Endothelial cell of umbilical vein (primary cell): ENCODE measurements around the gene FAT2. TPM values are rescaled to one million over a fixed set of nuclear protein-coding genes. Genes with fewer than 3 reads are reported as not detected.

Experiments
- BruUV-seq: library from RNA; stranded (reverse); fragments of 400-500 nt; replicated peaks from 2 replicates; lab custom pipeline; 2021; lab: Mats Ljungman, UMichigan
- CTCF ChIA-PET: fragments of 300-600, 350-600 bp; sonication (Branson Sonifier 250); formaldehyde crosslinking; loops from one replicate; lab custom pipeline; 2021; ENCODE audit warnings: antibody characterized with exemption, inconsistent platforms; lab: Charles Lee
- POLR2A ChIA-PET: fragments of 300-600, 350-600 bp; sonication (Branson Sonifier 250); formaldehyde crosslinking; loops from one replicate; lab custom pipeline; 2021; ENCODE audit warnings: antibody characterized with exemption, inconsistent platforms; lab: Charles Lee
- DNase-seq: peaks from one replicate; pipeline ENCODE4 v3.0.0-alpha.2; 2011; ENCODE audit warnings: low read depth, low spot score
- FAIRE-seq: peaks from 2 replicates; lab custom pipeline; 2011; peaks lifted over from hg19 to GRCh38; lab: Jason Lieb, UNC
- H2AFZ ChIP-seq: 2 replicates; pipeline ENCODE4 v1.6.0; 2012; ENCODE audit warnings: low read depth, low read length, control low read depth, inconsistent platforms
- H3K27ac ChIP-seq: 2 replicates; pipeline ENCODE4 v1.5.1; 2011; ENCODE audit warnings: low read depth, mild to moderate bottlenecking, control low read depth, low read length, moderate library complexity; ENCODE audit not compliant: insufficient read depth
- H3K27me3 ChIP-seq, 2 experiments: 2 replicates each; pipeline versions ENCODE4 v1.6.0 to v1.6.1; 2011; ENCODE audit warnings: low read length in 2 of 2, mixed read lengths in 1 of 2; ENCODE audit not compliant: control insufficient read depth in 2 of 2, insufficient read depth in 2 of 2
- H3K36me3 ChIP-seq, 2 experiments: 2 replicates in 1 of 2; 3 replicates in 1 of 2; pipeline ENCODE4 v1.5.1; 2011; ENCODE audit warnings: low read length in 2 of 2, mild to moderate bottlenecking in 1 of 2, moderate library complexity in 1 of 2; ENCODE audit not compliant: control insufficient read depth in 2 of 2, insufficient read depth in 2 of 2; ENCODE audit errors: extremely low read depth in 1 of 2
- H3K4me1 ChIP-seq: 3 replicates; pipeline ENCODE4 v1.5.1; 2011; ENCODE audit warnings: mild to moderate bottlenecking, low read length; ENCODE audit not compliant: control insufficient read depth, insufficient read depth; ENCODE audit errors: extremely low read depth
- H3K4me2 ChIP-seq: 2 replicates; pipeline ENCODE4 v1.6.1; 2011; ENCODE audit warnings: low read length, control low read depth, mixed read lengths; ENCODE audit not compliant: insufficient read depth
- H3K4me3 ChIP-seq, 3 experiments: fragments of 200-600 bp in 1 of 3; sonication (generic), shearing (Covaris generic) in 1 of 3; replicated peaks in 1 of 3; 2 replicates each; pipeline ENCODE4 v1.5.1; 2011 to 2016; ENCODE audit warnings: control low read depth in 3 of 3, low read length in 3 of 3, mild to moderate bottlenecking in 2 of 3, inconsistent platforms in 1 of 3, low read depth in 1 of 3, moderate library complexity in 1 of 3; ENCODE audit not compliant: insufficient read depth in 1 of 3
- H3K79me2 ChIP-seq: 2 replicates; pipeline ENCODE4 v1.6.0; 2012; ENCODE audit warnings: low read length, inconsistent platforms; ENCODE audit not compliant: control insufficient read depth, insufficient read depth
- H3K9ac ChIP-seq: replicated peaks from 2 replicates; pipeline ENCODE3; 2011; ENCODE audit warnings: low read length, control low read depth; ENCODE audit not compliant: insufficient read depth; ENCODE audit errors: extremely low read depth
- H3K9me1 ChIP-seq: replicated peaks from 3 replicates; pipeline ENCODE4 v1.6.0; 2011; ENCODE audit warnings: mild to moderate bottlenecking, low read length; ENCODE audit not compliant: control insufficient read depth, insufficient read depth; ENCODE audit errors: extremely low read depth
- H3K9me3 ChIP-seq: replicated peaks from 2 replicates; pipeline ENCODE4 v1.5.1; 2012; ENCODE audit warnings: low read length, inconsistent platforms; ENCODE audit not compliant: control insufficient read depth, insufficient read depth
- H4K20me1 ChIP-seq: replicated peaks from 2 replicates; pipeline ENCODE3; 2011; ENCODE audit warnings: mild to moderate bottlenecking, low read length; ENCODE audit not compliant: control insufficient read depth, insufficient read depth; ENCODE audit errors: extremely low read depth
- CTCF ChIP-seq, 2 donors: IDR thresholded peaks; 1 replicate in 1 of 2; 2 replicates in 1 of 2; pipeline ENCODE4 v1.5.1; 2011; ENCODE audit warnings: low read length in 2 of 2, mild to moderate bottlenecking in 2 of 2, moderate library complexity in 2 of 2, control low read depth in 1 of 2, inconsistent platforms in 1 of 2, low read depth in 1 of 2; ENCODE audit not compliant: insufficient read depth in 1 of 2; ENCODE audit errors: extremely low read depth in 1 of 2
- EZH2 ChIP-seq: IDR thresholded peaks from 2 replicates; pipeline ENCODE4 v1.6.1; 2012; ENCODE audit warnings: borderline replicate concordance, low read depth, mild to moderate bottlenecking, moderate library complexity, low read length, inconsistent platforms; ENCODE audit not compliant: severe bottlenecking
- FOS ChIP-seq: IDR thresholded peaks from 2 replicates; pipeline ENCODE4 v1.6.1; 2011; ENCODE audit warnings: mild to moderate bottlenecking, low read length, moderate library complexity, borderline replicate concordance; ENCODE audit not compliant: insufficient read depth
- JUN ChIP-seq: IDR thresholded peaks from 2 replicates; pipeline ENCODE4 v1.6.1; 2011; ENCODE audit warnings: borderline replicate concordance, low read depth; ENCODE audit not compliant: insufficient read length, insufficient read depth
- MYC ChIP-seq: IDR thresholded peaks from one replicate; pipeline ENCODE4 v1.6.1; 2011; ENCODE audit warnings: mild to moderate bottlenecking, low read depth, low read length
- POLR2A ChIP-seq: IDR thresholded peaks from 2 replicates; pipeline ENCODE4 v1.6.1; 2012; ENCODE audit warnings: low read depth, mild to moderate bottlenecking, control low read depth, low read length
- POLR2AphosphoS5 ChIP-seq: IDR thresholded peaks from 2 replicates; pipeline ENCODE4 v1.6.1; 2012; ENCODE audit warnings: low read depth, mild to moderate bottlenecking, control low read depth, low read length, moderate library complexity; ENCODE audit not compliant: insufficient read depth
- dilution Hi-C: fragments of 300-500 bp; cut with MboI; formaldehyde crosslinking; loops from one replicate; pipeline ENCODE4 v1.15.0; 2019; ENCODE audit warnings: low sequenced_read_pairs; ENCODE audit not compliant: extremely low pct_ligation_motif_present
- intact Hi-C: fragments of 100-400 bp; cut with micrococcal nuclease; formaldehyde crosslinking; loops from one replicate; pipeline ENCODE4 v1.10.0; 2022
- polyA plus RNA-seq, 4 experiments: library from polyadenylated mRNA; depleted of rRNA in 3 of 4; stranded (reverse) in 3 of 4; unstranded in 1 of 4; fragments of >200 nt; gene quantifications; 2 replicates each; pipeline versions ENCODE4 v1.2.1 to v1.2.3, GENCODE V29; 2011 to 2012; ENCODE audit warnings: missing spikeins in 1 of 4
- total RNA-seq: library from RNA; stranded (reverse); gene quantifications from 2 replicates; pipeline ENCODE4 v1.2.3, GENCODE V29; 2021
- TF ChIP-seq, protein P1 (sequence below): IDR thresholded peaks from 2 replicates; pipeline ENCODE4 v1.6.1; 2011; ENCODE audit not compliant: insufficient read depth, insufficient read length

Gene FAT2
- total and polyA plus RNA-seq, 2 donors (not counting 3 experiments of a cell fraction or from before 2014, with no cell fraction given), result not detected

- Histone ChIP-seq H2AFZ (no peak overlapping the region), H3K79me2 (no peaks in the 10 kb centered on the region), H3K27me3 (peaks cover 0 to 2% of the 10 kb centered on the region in 2 experiments), H3K4me2 (no peak overlapping the region), H3K9me3 (no peaks in the 10 kb centered on the region), H4K20me1 (no peaks in the 10 kb centered on the region), H3K4me1 (no peaks in the 10 kb centered on the region), H3K4me3 (no peak overlapping the region), H3K36me3 (no peaks in the 10 kb centered on the region), H3K27ac (no peak overlapping the region), H3K9ac (no peak overlapping the region), H3K9me1 (no peaks in the 10 kb centered on the region)
- no peak for FAIRE-seq
- BruUV-seq, result no TSS peak
- intact Hi-C loops, result no loop called here
- POLR2A ChIA-PET, result no interaction called here
- TF ChIP-seq POLR2A, result no peak
- no peak for TF ChIP-seq FOS
- TF ChIP-seq CTCF (IDR thresholded peaks at IDR 0.05; ENCODE audit: extremely low read depth in 1 of 2, insufficient read depth in 1 of 2, low read depth in 1 of 2, low read length in 2 of 2), result no peak
- TF ChIP-seq, protein P1, sequence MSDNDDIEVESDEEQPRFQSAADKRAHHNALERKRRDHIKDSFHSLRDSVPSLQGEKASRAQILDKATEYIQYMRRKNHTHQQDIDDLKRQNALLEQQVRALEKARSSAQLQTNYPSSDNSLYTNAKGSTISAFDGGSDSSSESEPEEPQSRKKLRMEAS, result no peak
- no peak for TF ChIP-seq JUN
- TF ChIP-seq POLR2AphosphoS5, result no peak
- TF ChIP-seq EZH2, result no peak
- TF ChIP-seq MYC, result no peak
- CTCF ChIA-PET, result no interaction called here
- dilution Hi-C loops, result no loop called here
- DNase-seq, result no peak
Measured at GRCh38 chr5:151611127-151611775, 20.1 kb upstream of the FAT2 start.
